GM18526 (cell line): ENCODE results near the gene CFL1.

Source experiments
- POLR2A ChIP-seq: IDR thresholded peaks from 3 replicates; pipeline ENCODE4 v1.6.1; 2011; ENCODE audit not compliant: insufficient read length; ENCODE audit errors: extremely low read depth

Gene CFL1

GRCh38 chr11:65880844-65881421 lies 23.0 kb upstream of the CFL1 start:
- no peak for TF ChIP-seq POLR2A

DNA sequence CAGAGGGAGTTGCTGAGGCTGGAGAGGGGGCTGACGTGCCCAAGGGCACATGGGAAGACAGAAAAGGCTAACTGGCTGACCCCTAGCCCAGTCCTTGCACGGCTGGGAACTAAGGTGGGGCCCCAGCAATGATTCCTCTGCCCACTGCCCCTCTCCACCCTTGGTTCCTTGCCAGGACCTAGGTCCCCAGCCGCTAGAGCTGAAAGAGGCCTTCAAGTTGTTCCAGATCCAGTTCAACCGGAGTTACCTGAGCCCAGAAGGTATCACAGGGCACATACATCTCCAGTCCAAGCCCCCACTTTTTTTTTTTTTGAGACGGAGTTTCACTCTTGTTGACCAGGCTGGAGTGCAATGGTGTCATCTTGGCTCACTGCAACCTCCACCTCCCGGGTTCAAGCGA lies 22.0 kb upstream of the CFL1 start:
- no peak for TF ChIP-seq POLR2A

GRCh38 chr11:65879617-65880016 lies 21.6 kb upstream of the CFL1 start, which contains the start of gene CTSW:
TSS of gene CTSW (plus strand) at chr11:65879837. CDS start at chr11:65879855, 18 bp downstream.
- TF ChIP-seq POLR2A, result no peak

- TF ChIP-seq POLR2A, result peak; percentile 84
Measured at GRCh38 chr11:65873318-65874156, 15.6 kb upstream of the CFL1 start.

DNA sequence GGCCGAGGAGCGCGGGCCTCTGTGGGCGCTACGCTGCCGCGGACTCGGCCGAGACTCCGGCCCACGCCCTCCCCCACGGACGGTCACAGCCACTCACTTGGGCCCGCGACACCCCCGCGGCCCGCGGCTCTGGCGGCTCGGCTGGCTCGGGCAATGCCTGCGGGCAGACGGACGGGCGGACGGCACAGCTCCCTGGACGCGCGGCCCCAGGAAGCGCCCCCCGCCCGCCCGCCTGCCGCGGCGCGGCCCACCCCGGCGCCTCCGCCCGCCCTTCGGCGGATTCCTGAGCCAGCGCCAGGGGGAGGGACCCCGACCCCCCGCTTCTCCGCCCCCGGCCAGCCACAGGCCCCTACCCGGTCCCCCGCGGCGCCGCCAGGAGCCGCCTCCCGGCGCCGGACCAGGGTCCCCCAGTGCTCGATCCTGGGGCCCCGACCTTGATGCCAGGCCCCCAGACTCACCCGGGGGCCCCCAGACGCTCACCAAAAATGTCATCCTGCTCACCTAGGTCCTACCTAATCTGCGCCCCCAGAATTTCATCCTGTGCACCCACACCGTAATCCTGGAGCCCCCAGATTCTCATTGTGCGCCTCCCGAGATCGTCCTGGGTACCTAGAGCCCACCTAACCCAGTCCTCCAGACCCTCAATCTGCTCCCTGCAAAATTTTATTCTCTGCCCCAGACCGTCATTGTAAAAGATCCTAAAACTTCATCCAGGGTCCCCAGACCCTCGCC lies 14.8 kb upstream of the CFL1 start, which contains the start of gene EFEMP2:
Gene EFEMP2 (minus strand): TSS at position 215 of the 732 bp plus-strand sequence. CDS start 446 bp downstream, outside the sequence.
- TF ChIP-seq POLR2A, result no peak

- no peak for TF ChIP-seq POLR2A
Measured at GRCh38 chr11:65871811-65872548, 14.0 kb upstream of the CFL1 start.

DNA sequence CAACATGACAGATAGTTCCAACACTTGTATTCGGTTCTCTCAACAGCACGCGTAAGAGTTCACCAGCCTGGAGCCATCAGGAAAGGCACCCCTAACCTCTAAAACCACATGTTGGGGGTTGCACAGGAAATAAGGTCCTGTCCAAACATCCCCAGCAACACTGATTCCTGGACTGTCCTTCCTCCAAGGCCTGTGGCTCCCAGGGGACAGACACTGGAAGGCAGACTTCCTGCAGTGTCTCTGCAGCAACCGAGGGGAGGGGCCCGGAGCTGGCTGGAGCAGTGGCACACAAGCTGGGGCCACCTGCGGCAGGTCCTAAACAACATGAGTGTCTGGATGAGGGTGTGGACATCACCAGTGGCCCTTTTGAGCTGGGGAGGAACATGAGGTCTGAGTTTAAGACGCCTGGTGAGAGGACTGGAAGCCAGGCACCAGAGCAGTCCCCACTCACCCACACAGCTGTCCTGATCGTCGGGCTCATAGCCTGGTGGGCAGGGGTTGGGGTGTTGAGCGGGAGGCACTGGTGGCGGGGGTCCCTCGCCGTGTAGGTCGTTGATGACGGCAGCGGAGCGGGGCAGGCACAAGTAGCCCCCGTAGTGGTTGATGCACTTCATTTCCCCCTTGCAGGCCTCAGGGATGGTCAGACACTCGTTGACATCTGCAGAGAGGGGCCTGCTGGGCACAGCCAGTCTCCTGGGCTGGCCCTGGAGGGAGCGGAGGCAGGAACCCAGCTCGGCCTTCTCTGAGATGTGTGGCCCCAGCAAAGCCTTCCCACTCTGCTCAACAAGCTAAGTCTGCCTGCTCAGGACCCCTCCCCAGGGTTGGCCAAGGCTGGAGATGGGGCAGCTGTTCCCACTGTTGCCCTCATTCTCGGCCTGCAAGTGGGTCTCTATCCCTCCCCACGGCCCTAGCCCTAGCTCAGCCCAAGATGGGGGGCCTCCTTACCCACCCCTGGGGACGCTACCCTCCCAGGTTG lies 13.0 kb upstream of the CFL1 start:
- no peak for TF ChIP-seq POLR2A

DNA sequence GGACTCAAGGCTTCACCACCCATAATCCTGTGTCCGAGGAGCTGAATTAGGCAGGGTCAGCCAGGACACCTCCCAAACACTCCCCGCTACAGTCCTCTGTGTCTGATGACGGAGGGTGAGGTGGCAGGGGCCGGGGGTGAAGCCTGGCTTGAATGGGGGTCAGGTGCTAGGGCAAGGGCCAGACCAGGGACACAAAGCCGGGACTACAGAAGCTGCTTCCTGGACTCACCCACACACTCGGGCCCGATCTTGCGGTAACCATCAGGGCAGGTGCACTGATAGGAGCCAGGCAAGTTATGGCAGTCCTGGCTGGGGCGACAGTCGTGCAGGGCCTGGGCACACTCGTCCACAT lies 12.3 kb upstream of the CFL1 start:
- no peak for TF ChIP-seq POLR2A

DNA sequence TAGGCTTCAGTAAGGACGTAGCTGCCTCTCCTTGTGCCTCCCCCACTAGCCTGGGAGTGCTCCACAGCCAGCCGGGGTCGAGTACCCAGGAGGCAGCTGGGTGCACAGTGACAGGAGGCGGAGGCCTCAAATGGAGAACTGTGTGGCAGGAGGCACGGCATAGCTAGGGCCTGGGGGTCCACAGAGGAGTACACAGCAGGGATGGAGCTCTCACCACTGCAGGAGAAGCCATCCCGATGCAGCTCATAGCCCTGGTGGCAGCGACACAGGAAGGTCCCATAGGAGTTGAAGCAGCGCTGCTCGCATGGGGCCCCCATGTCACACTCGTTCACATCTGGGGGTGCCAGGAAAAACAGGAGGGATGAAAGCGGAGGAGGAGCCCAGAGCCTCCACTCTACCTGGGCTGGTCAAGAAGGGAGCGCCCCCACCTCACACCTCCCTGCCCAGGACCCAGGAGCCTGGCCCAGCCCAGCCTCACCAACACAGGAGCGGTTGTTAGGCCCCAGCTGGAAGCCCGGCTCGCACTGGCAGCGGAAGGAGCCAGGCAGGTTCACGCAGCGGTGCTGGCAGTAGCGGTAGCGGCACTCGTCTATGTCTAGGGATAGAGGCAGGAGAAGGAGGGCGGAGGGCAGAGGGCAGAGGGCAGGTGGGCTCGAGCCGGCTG lies 11.8 kb upstream of the CFL1 start:
- TF ChIP-seq POLR2A, result no peak

- no peak for TF ChIP-seq POLR2A
Measured at GRCh38 chr11:65868907-65869306, 10.9 kb upstream of the CFL1 start.

GRCh38 chr11:65868076-65868667 lies 10.2 kb upstream of the CFL1 start:
- no peak for TF ChIP-seq POLR2A

- no peak for TF ChIP-seq POLR2A
Measured at GRCh38 chr11:65867284-65868071, 9.5 kb upstream of the CFL1 start.
